ENCODE measurements around the gene BMP6.

DNA sequence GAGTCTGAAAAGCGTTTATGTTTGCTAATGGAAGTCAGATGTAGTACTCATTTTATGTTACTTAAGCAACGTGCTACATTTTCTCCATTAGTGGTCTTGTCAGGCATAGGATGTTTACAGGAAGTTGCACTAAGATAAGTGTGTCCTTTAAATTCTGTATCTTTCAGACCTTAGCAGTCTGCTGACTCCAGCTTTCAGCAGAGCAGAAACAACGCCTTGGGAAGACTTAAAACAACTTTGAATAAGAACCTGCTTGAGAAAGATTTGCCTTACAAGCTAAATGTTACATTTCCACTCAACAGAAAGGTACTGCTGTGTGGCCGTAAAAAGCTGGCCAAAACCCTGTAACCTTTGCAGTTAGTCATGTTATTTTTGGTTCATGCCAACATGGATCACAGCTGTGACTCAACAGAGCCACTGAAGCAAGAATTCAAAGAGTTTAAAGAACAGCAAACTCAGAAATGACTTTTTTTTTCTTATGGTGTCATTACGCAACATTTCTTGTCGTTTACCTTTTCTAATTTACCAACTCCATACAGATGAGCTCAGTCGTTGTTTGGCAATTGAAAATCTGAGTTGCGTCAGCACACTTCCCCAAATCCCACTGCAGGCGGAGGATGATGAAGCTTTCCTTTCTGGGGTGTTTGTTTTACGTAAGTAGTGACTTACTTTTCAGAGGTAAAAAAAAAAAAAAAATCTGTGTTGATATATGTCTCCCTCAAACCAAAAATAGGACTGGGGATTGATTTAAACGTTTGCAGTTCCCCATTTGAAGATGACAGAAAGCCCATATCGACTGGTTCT lies 27.9 kb upstream of the BMP6 start:
- TF ChIP-seq, protein P1, sequence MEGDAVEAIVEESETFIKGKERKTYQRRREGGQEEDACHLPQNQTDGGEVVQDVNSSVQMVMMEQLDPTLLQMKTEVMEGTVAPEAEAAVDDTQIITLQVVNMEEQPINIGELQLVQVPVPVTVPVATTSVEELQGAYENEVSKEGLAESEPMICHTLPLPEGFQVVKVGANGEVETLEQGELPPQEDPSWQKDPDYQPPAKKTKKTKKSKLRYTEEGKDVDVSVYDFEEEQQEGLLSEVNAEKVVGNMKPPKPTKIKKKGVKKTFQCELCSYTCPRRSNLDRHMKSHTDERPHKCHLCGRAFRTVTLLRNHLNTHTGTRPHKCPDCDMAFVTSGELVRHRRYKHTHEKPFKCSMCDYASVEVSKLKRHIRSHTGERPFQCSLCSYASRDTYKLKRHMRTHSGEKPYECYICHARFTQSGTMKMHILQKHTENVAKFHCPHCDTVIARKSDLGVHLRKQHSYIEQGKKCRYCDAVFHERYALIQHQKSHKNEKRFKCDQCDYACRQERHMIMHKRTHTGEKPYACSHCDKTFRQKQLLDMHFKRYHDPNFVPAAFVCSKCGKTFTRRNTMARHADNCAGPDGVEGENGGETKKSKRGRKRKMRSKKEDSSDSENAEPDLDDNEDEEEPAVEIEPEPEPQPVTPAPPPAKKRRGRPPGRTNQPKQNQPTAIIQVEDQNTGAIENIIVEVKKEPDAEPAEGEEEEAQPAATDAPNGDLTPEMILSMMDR (IDR thresholded peaks at IDR 0.05; ENCODE audit: extremely low read depth in 1 of 2, insufficient read depth in 1 of 2, low read depth in 1 of 2, low read length in 2 of 2) = no peak
- TF ChIP-seq POLR2A (IDR thresholded peaks at IDR 0.05; ENCODE audit: low read depth, low read length) = no peak
- peak; percentile 63 for TF ChIP-seq FOS (IDR thresholded peaks at IDR 0.05; ENCODE audit: borderline replicate concordance, insufficient read depth, low read length)
- TF ChIP-seq EZH2 (IDR thresholded peaks at IDR 0.05; ENCODE audit: borderline replicate concordance, low read depth, low read length, severe bottlenecking) = no peak
- no peak for TF ChIP-seq POLR2AphosphoS5 (IDR thresholded peaks at IDR 0.05; ENCODE audit: insufficient read depth, low read depth, low read length)
- TF ChIP-seq, protein P2, sequence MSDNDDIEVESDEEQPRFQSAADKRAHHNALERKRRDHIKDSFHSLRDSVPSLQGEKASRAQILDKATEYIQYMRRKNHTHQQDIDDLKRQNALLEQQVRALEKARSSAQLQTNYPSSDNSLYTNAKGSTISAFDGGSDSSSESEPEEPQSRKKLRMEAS (IDR thresholded peaks at IDR 0.05; ENCODE audit: insufficient read depth, insufficient read length) = no peak
- no peak for TF ChIP-seq MYC (IDR thresholded peaks at IDR 0.05; ENCODE audit: low read depth, low read length)
- TF ChIP-seq JUN (IDR thresholded peaks at IDR 0.05; ENCODE audit: borderline replicate concordance, insufficient read depth, insufficient read length, low read depth) = peak; percentile 52
- TF ChIP-seq GATA2 (IDR thresholded peaks at IDR 0.05; ENCODE audit: insufficient read depth, insufficient read length, low read depth, low read length) = peak; percentile 63

All from endothelial cell of umbilical vein (primary cell).